ENCODE data around the gene TAMALIN. TPM values are rescaled to one million over a fixed set of nuclear protein-coding genes. Genes with fewer than 3 reads are reported as not detected.
A peak's percentile ranks its signal among the peaks of the same experiment; 100 is the strongest.

Gene TAMALIN
- polyA plus RNA-seq, 1 experiment, result 7.2 TPM

DNA sequence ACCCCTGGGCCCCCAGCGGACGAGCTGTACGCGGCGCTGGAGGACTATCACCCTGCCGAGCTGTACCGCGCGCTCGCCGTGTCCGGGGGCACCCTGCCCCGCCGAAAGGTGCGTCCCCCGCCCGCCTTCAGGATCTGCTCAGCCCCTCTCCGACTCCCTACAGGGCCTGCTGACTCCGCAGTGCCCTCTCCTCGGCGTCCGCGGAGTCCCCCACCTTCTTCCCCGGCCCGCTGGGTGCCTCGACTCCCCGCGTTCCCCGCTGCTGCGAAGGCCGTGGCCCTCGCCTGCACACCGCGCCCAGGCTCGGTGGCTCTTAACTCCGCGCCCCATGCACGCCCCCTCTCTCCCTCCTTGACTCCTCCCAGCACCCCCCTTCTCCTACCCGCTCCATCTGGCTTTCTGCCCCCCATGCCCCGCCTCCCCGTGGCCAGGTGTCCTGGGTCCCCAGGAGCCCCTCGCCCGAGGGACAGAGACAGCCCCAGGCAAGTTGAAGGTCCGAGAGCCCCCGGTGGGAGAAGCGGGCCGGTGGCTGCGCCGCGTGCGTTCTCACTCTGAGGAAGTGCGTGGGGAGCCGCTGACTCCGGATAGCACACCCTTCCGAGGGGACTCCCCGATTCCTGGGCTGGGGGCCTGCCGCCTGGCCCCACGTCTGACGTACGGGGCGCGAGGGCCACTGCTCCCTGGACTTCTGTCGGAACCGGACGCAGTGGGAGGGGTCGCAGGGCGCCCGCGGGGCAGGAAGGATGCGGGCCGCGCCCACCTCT lies 594 bp downstream of the TAMALIN start:
- H3K27ac ChIP-seq (ENCODE audit: low read depth, low read length), result no peak overlapping the region
- ChIA-PET POLR2A (interaction anchor here (0.5 to 2.3 kb wide), 12 partner anchors 8 to 949 kb away, joined by 3 to 28 read pairs (median 4); partner anchors contain the start of genes ATG101 and NR4A1), CTCF (interaction anchor here (4.8 to 15.4 kb wide), 2 partner anchors 14 to 15 kb away, joined by 76 to 599 read pairs; no protein-coding TSS in a partner anchor)
- peak overlapping the region; percentile 81 for H3K4me3 ChIP-seq (ENCODE audit: low read depth, low read length)
- no peak for TF ChIP-seq CTCF (IDR thresholded peaks at IDR 0.05; ENCODE audit: low read depth, low read length)
- H3K9me3 ChIP-seq (ENCODE audit: control insufficient read depth, insufficient read depth, low read length), result no peaks in the 10 kb centered on the region; the same call in 1 of the 2 replicates
- no peak for DNase-seq (ENCODE audit: low read depth, low spot score)
- peaks cover 6% of the 10 kb centered on the region for H3K27me3 ChIP-seq (ENCODE audit: control insufficient read depth, insufficient read depth, low read length)

DNA sequence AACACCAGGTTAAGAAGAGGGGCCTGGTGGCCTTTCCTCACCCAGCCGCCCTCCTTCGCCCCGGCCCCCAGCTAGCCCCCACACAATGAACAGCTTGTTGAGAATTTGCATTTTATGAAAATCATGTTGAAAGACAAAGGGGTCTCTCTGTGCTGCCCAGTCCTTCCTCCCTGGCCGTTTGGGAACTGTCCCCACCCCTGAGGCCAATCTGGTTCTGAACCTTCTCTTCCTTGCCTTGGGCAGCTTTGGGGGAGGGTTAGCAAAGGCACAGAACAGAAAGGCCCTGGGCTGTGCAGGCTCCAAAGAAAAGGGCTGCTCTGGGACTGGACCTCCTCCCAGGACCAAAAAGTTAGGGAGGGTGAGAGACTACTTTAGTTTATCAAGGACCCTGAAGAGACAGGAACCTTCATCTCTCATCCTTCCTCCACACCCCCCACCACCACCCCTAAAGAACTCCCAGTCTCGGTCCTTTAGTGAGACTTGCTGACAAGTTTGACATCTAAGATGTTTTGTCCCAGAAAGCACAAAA lies 1.3 kb downstream of the TAMALIN start:
- Histone ChIP-seq H3K4me3 (ENCODE audit: low read depth, low read length) (peak overlapping the region; percentile 81), H3K27me3 (ENCODE audit: control insufficient read depth, insufficient read depth, low read length) (peaks cover 6% of the 10 kb centered on the region), H3K9me3 (ENCODE audit: control insufficient read depth, insufficient read depth, low read length) (no peaks in the 10 kb centered on the region; the same call in 1 of the 2 replicates), H3K27ac (ENCODE audit: low read depth, low read length) (no peak overlapping the region)
- ChIA-PET POLR2A (interaction anchor here (0.6 to 2.3 kb wide), 5 partner anchors 10 to 43 kb away, joined by 3 to 15 read pairs (median 7); partner anchors contain the start of gene NR4A1), CTCF (interaction anchor here (0.6 to 15.4 kb wide), 2 partner anchors 14 to 112 kb away, joined by 5 to 599 read pairs; no protein-coding TSS in a partner anchor)
- no peak for DNase-seq (ENCODE audit: low read depth, low spot score)
- TF ChIP-seq CTCF (IDR thresholded peaks at IDR 0.05; ENCODE audit: low read depth, low read length), result no peak

DNA sequence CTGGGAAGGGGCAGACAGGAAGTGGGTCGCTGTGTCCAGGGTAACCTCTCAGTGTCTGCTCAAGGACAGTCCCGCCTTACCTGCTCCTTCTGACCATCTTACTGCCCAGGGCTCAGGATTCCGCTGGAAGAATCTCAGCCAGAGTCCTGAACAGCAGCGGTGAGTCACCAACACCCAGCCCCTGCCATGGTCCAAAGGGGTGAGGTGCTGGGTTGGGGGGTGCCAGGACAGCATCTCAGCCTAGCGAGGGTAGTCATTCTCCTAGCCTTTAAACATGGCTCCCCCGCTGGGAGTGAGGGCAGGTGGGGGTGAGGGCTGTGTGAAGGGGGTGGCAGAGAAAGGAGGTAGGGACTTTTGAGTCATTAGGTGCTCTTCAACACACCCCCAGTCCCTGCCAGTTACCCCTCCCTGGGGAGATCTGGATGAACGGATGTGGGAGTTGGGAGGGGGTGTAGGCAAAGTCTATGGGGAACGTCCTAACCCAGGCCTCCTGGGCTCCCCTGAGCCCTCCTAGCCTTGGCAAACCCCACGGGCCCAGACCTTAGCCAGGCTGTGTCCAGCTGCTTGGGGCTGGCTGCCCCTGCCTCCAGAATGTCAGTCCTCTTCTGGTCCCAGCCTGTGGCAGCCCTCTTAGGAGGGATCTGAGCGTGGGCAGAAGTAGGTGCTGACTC lies 2.5 kb downstream of the TAMALIN start:
- H3K4me3 ChIP-seq (ENCODE audit: low read depth, low read length), result peak overlapping the region; percentile 20; the same call in 1 of the 2 replicates
- H3K27ac ChIP-seq (ENCODE audit: low read depth, low read length), result peak overlapping the region; percentile 87
- H3K9me3 ChIP-seq (ENCODE audit: control insufficient read depth, insufficient read depth, low read length), result no peaks in the 10 kb centered on the region; the same call in 1 of the 2 replicates
- H3K27me3 ChIP-seq (ENCODE audit: control insufficient read depth, insufficient read depth, low read length), result peaks cover 6% of the 10 kb centered on the region
- no peak for TF ChIP-seq CTCF (IDR thresholded peaks at IDR 0.05; ENCODE audit: low read depth, low read length)
- DNase-seq (ENCODE audit: low read depth, low spot score), result no peak
- ChIA-PET POLR2A (interaction anchor here (1.1 to 1.8 kb wide), 3 partner anchors 9 to 16 kb away, joined by 3 to 7 read pairs (median 4); no protein-coding TSS in a partner anchor), CTCF (interaction anchor here (0.6 to 15.4 kb wide), 3 partner anchors 13 to 923 kb away, joined by 5 to 599 read pairs (median 13); no protein-coding TSS in a partner anchor)

DNA sequence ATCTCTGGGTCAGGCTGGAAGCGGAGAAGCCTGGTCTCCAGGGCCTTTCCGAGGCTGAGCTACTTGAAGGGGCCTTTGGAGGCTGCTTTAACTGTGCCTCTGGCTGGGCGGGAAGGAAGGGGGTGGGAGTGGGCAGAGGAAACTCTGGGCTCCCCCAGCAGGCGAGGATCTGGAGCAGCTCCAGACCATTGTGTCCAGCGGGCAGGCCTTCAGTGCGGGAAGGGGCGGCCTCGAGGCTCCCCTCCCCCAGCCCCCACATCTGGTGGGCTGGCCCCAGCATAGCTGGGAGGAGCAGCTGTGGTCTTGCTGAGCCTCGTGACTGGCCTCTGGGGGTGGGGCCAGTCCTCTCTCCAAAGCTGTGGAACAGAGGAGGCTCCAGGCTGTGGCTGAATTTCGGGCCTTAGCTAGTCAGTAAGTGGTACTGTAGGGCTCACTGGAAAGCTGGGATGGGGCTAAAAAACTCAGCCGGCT lies 3.4 kb downstream of the TAMALIN start:
- CTCF ChIA-PET, result interaction anchor here (0.6 to 15.4 kb wide), 9 partner anchors 12 to 1023 kb away, joined by 3 to 599 read pairs (median 4); no protein-coding TSS in a partner anchor
- POLR2A ChIA-PET, result interaction anchor here (0.7 to 1.8 kb wide), 7 partner anchors 11 to 141 kb away, joined by 3 to 9 read pairs (median 4); no protein-coding TSS in a partner anchor
- H3K9me3 ChIP-seq (ENCODE audit: control insufficient read depth, insufficient read depth, low read length), result no peaks in the 10 kb centered on the region; the same call in 1 of the 2 replicates
- peak overlapping the region; percentile 87 for H3K27ac ChIP-seq (ENCODE audit: low read depth, low read length)
- H3K4me3 ChIP-seq (ENCODE audit: low read depth, low read length), result peak overlapping the region; percentile 43
- H3K27me3 ChIP-seq (ENCODE audit: control insufficient read depth, insufficient read depth, low read length), result peaks cover 6% of the 10 kb centered on the region
- DNase-seq (ENCODE audit: low read depth, low spot score), result peak; percentile 81
- no peak for TF ChIP-seq CTCF (IDR thresholded peaks at IDR 0.05; ENCODE audit: low read depth, low read length)

Data from AG04450 (cell line).